ENCODE measurements around the gene BDH2. TPM values are rescaled to one million over a fixed set of nuclear protein-coding genes. Genes with fewer than 3 reads are reported as not detected.

Gene BDH2
- total RNA-seq, 1 experiment from 2014 or later = 19.7 TPM

- ChIA-PET POLR2A (no interaction called here), CTCF (no interaction called here)
- no peaks in the 10 kb centered on the region for H3K36me3 Mint-ChIP-seq (ENCODE audit: insufficient read depth, unreplicated experiment)
- Histone ChIP-seq H3K27me3 (replicated peaks; ENCODE audit: control insufficient read depth, insufficient read depth, low read length) (no peaks in the 10 kb centered on the region), H3K4me3 (ENCODE audit: low read depth, low read length) (no peak overlapping the region), H3K9me3 (no peaks in the 10 kb centered on the region), H3K36me3 (ENCODE audit: control insufficient read depth, insufficient read depth, low read length) (no peaks in the 10 kb centered on the region), H3K4me1 (no peaks in the 10 kb centered on the region)
- intact Hi-C loops (cut with micrococcal nuclease; ENCODE audit: unreplicated experiment) = no loop called here
- no TSS peak for BruUV-seq (replicated peaks)
- no peak for DNase-seq
- no peak for TF ChIP-seq CTCF (IDR thresholded peaks at IDR 0.05; ENCODE audit: insufficient read depth in 1 of 2, low read depth in 1 of 2, low read length in 1 of 2, severe bottlenecking in 1 of 2, unreplicated experiment in 1 of 2)
- H3K27ac Mint-ChIP-seq (ENCODE audit: unreplicated experiment) = no peak overlapping the region
- no peaks in the 10 kb centered on the region for H3K4me1 Mint-ChIP-seq (ENCODE audit: low read depth, unreplicated experiment)
- H3K27me3 Mint-ChIP-seq (ENCODE audit: insufficient read depth, unreplicated experiment) = no peaks in the 10 kb centered on the region
- H3K4me3 Mint-ChIP-seq (ENCODE audit: unreplicated experiment) = no peak overlapping the region
- no peaks in the 10 kb centered on the region for H3K9me3 Mint-ChIP-seq (ENCODE audit: unreplicated experiment)
Measured at GRCh38 chr4:103050736-103051436, 48.7 kb downstream of the BDH2 start.

- no peaks in the 10 kb centered on the region for H3K4me1 ChIP-seq
- H3K27me3 Mint-ChIP-seq (ENCODE audit: insufficient read depth, unreplicated experiment) = no peaks in the 10 kb centered on the region
- H3K36me3 ChIP-seq (ENCODE audit: control insufficient read depth, insufficient read depth, low read length) = no peaks in the 10 kb centered on the region
- H3K9me3 Mint-ChIP-seq (ENCODE audit: unreplicated experiment) = no peaks in the 10 kb centered on the region
- intact Hi-C loops (cut with micrococcal nuclease; ENCODE audit: unreplicated experiment) = loop anchor here (1.0 to 2.0 kb wide), 3 partner anchors 29 to 52 kb away; partner anchors contain the start of gene BDH2
- H3K4me3 ChIP-seq (ENCODE audit: low read depth, low read length) = no peak overlapping the region
- H3K4me1 Mint-ChIP-seq (ENCODE audit: low read depth, unreplicated experiment) = no peaks in the 10 kb centered on the region
- DNase-seq = peak; percentile 43 to 57
- CTCF ChIA-PET = interaction anchor here (1.0 kb wide), 2 partner anchors 14 to 53 kb away, joined by 3 to 5 read pairs; partner anchors contain the start of gene BDH2
- H3K4me3 Mint-ChIP-seq (ENCODE audit: unreplicated experiment) = no peak overlapping the region
- no peak overlapping the region for H3K27ac Mint-ChIP-seq (ENCODE audit: unreplicated experiment)
- POLR2A ChIA-PET = no interaction called here
- no TSS peak for BruUV-seq (replicated peaks)
- H3K9me3 ChIP-seq = no peaks in the 10 kb centered on the region
- peak; percentile 69 to 82 for TF ChIP-seq CTCF (IDR thresholded peaks at IDR 0.05; ENCODE audit: insufficient read depth in 1 of 2, low read depth in 1 of 2, low read length in 1 of 2, severe bottlenecking in 1 of 2, unreplicated experiment in 1 of 2)
- no peaks in the 10 kb centered on the region for H3K36me3 Mint-ChIP-seq (ENCODE audit: insufficient read depth, unreplicated experiment)
- H3K27me3 ChIP-seq (replicated peaks; ENCODE audit: control insufficient read depth, insufficient read depth, low read length) = no peaks in the 10 kb centered on the region
Measured at GRCh38 chr4:103046416-103047290, 53.0 kb downstream of the BDH2 start.

GRCh38 chr4:103044183-103044582, 55.5 kb downstream of the BDH2 start:
- no peak for TF ChIP-seq CTCF (IDR thresholded peaks at IDR 0.05; ENCODE audit: insufficient read depth in 1 of 2, low read depth in 1 of 2, low read length in 1 of 2, severe bottlenecking in 1 of 2, unreplicated experiment in 1 of 2)
- no peak for DNase-seq
- BruUV-seq (replicated peaks) = no TSS peak
- H3K4me1 Mint-ChIP-seq (ENCODE audit: low read depth, unreplicated experiment) = no peaks in the 10 kb centered on the region
- Histone ChIP-seq H3K9me3 (no peaks in the 10 kb centered on the region), H3K27me3 (replicated peaks; ENCODE audit: control insufficient read depth, insufficient read depth, low read length) (no peaks in the 10 kb centered on the region), H3K4me1 (no peaks in the 10 kb centered on the region), H3K4me3 (ENCODE audit: low read depth, low read length) (no peak overlapping the region), H3K36me3 (ENCODE audit: control insufficient read depth, insufficient read depth, low read length) (no peaks in the 10 kb centered on the region)
- no peak overlapping the region for H3K27ac Mint-ChIP-seq (ENCODE audit: unreplicated experiment)
- POLR2A ChIA-PET = no interaction called here
- intact Hi-C loops (cut with micrococcal nuclease; ENCODE audit: unreplicated experiment) = no loop called here
- H3K9me3 Mint-ChIP-seq (ENCODE audit: unreplicated experiment) = no peaks in the 10 kb centered on the region
- no peaks in the 10 kb centered on the region for H3K36me3 Mint-ChIP-seq (ENCODE audit: insufficient read depth, unreplicated experiment)
- H3K4me3 Mint-ChIP-seq (ENCODE audit: unreplicated experiment) = no peak overlapping the region
- H3K27me3 Mint-ChIP-seq (ENCODE audit: insufficient read depth, unreplicated experiment) = no peaks in the 10 kb centered on the region
- CTCF ChIA-PET = interaction anchor here (1.1 kb wide), 1 partner anchor 47 kb away, joined by 4 read pairs; no protein-coding TSS in a partner anchor

Measured in Caco-2 (cell line).